Fibroblast of lung (primary cell): ENCODE data around the gene HDAC4. TPM values are rescaled to one million over a fixed set of nuclear protein-coding genes. Genes with fewer than 3 reads are reported as not detected.

Experiments used
- DNase-seq, 2 donors: peaks; one replicate each; pipeline versions ENCODE4 v3.0.0 to v3.0.0-alpha.2; 2010; ENCODE audit warnings: low read depth in 2 of 2
- H2AFZ ChIP-seq: 2 replicates; pipeline ENCODE4 v1.5.1; 2012; ENCODE audit warnings: low read length, control low read depth, inconsistent platforms
- H3K27ac ChIP-seq: 2 replicates; pipeline ENCODE4 v1.5.1; 2011; ENCODE audit warnings: low read length, control low read depth; ENCODE audit not compliant: insufficient read depth
- H3K27me3 ChIP-seq: 2 replicates; pipeline ENCODE4 v1.5.1; 2011; ENCODE audit warnings: mild to moderate bottlenecking, low read length; ENCODE audit not compliant: control insufficient read depth, insufficient read depth
- H3K36me3 ChIP-seq: 2 replicates; pipeline ENCODE4 v1.5.1; 2011; ENCODE audit warnings: low read length; ENCODE audit not compliant: control insufficient read depth, insufficient read depth
- H3K4me1 ChIP-seq: 2 replicates; pipeline ENCODE4 v1.5.1; 2011; ENCODE audit warnings: low read length; ENCODE audit not compliant: control insufficient read depth, insufficient read depth; ENCODE audit errors: extremely low read depth
- H3K4me2 ChIP-seq: 2 replicates; pipeline ENCODE4 v1.5.1; 2011; ENCODE audit warnings: low read length, control low read depth; ENCODE audit not compliant: insufficient read depth; ENCODE audit errors: extremely low read depth
- H3K4me3 ChIP-seq, 4 experiments: fragments of 200-600 bp in 1 of 4; sonication (generic) in 1 of 4; replicated peaks in 1 of 4; 2 replicates each; pipeline ENCODE4 v1.5.1; 2011 to 2016; ENCODE audit warnings: low read length in 4 of 4, low read depth in 3 of 4, mild to moderate bottlenecking in 3 of 4, control low read depth in 2 of 4, inconsistent platforms in 1 of 4, mixed read lengths in 1 of 4; ENCODE audit not compliant: insufficient read depth in 1 of 4; ENCODE audit errors: control extremely low read depth in 1 of 4
- H3K79me2 ChIP-seq: 2 replicates; pipeline ENCODE4 v1.5.1; 2012; ENCODE audit warnings: mild to moderate bottlenecking, low read length, inconsistent platforms; ENCODE audit not compliant: control insufficient read depth, insufficient read depth
- H3K9ac ChIP-seq: 2 replicates; pipeline ENCODE4 v1.5.1; 2011; ENCODE audit warnings: mild to moderate bottlenecking, low read length, control low read depth; ENCODE audit not compliant: insufficient read depth
- H3K9me3 ChIP-seq: 2 replicates; pipeline ENCODE4 v1.5.1; 2012; ENCODE audit warnings: low read depth, low read length; ENCODE audit not compliant: control insufficient read depth, insufficient read depth
- H4K20me1 ChIP-seq: 2 replicates; pipeline ENCODE4 v1.5.1; 2011; ENCODE audit warnings: low read length; ENCODE audit not compliant: control insufficient read depth, insufficient read depth; ENCODE audit errors: extremely low read depth
- CTCF ChIP-seq, 2 donors: IDR thresholded peaks in 1 of 2; conservative IDR thresholded peaks in 1 of 2; 1 replicate in 1 of 2; 2 replicates in 1 of 2; pipeline ENCODE4 v1.5.1; 2011 to 2012; ENCODE audit warnings: low read length in 2 of 2, control low read depth in 1 of 2, inconsistent platforms in 1 of 2, low read depth in 1 of 2, mild to moderate bottlenecking in 1 of 2
- EZH2 ChIP-seq: IDR thresholded peaks from 2 replicates; pipeline ENCODE4 v1.5.1; 2012; ENCODE audit warnings: low read length, control low read depth, mild to moderate bottlenecking; ENCODE audit errors: missing control alignments
- polyA plus RNA-seq, 2 donors: library from polyadenylated mRNA; depleted of rRNA in 1 of 2; stranded (reverse) in 1 of 2; unstranded in 1 of 2; fragments of >200 nt; gene quantifications; 2 replicates each; pipeline ENCODE4 v1.2.1, GENCODE V29; 2011 to 2012; ENCODE audit warnings: missing spikeins in 1 of 2
- total RNA-seq: library from RNA; depleted of rRNA; stranded (reverse); fragments of >200 nt; gene quantifications from 2 replicates; pipeline ENCODE4 v1.2.1, GENCODE V29; 2014

The HDAC4 gene
- total and polyA plus RNA-seq, 2 donors (not counting 1 experiment from before 2014, with no cell fraction given) = 7.4 to 19.8 TPM

GRCh38 chr2:239149501-239149900 is 251.3 kb downstream of the HDAC4 start:
- TF ChIP-seq CTCF (conservative IDR thresholded peaks at IDR 0.05 in 1 of 2, IDR thresholded peaks at IDR 0.05 in 1 of 2; ENCODE audit: low read depth in 1 of 2, low read length in 2 of 2) (no peak), EZH2 (no peak)
- Histone ChIP-seq H3K36me3 (peaks cover 2% of the 10 kb centered on the region), H3K4me3 (no peak overlapping the region), H3K4me2 (no peak overlapping the region), H3K79me2 (no peaks in the 10 kb centered on the region), H4K20me1 (no peaks in the 10 kb centered on the region), H3K27ac (no peak overlapping the region), H3K4me1 (no peaks in the 10 kb centered on the region), H3K9ac (no peak overlapping the region), H3K27me3 (no peaks in the 10 kb centered on the region), H2AFZ (no peak overlapping the region), H3K9me3 (no peaks in the 10 kb centered on the region)
- no peak for DNase-seq

GRCh38 chr2:239148495-239149200 is 252.2 kb downstream of the HDAC4 start:
- Histone ChIP-seq H3K4me2 (no peak overlapping the region), H3K79me2 (no peaks in the 10 kb centered on the region), H3K9ac (no peak overlapping the region), H3K4me1 (no peaks in the 10 kb centered on the region), H3K27me3 (no peaks in the 10 kb centered on the region), H4K20me1 (no peaks in the 10 kb centered on the region), H3K9me3 (no peaks in the 10 kb centered on the region), H3K36me3 (no peaks in the 10 kb centered on the region), H3K4me3 (no peak overlapping the region), H3K27ac (no peak overlapping the region), H2AFZ (no peak overlapping the region)
- TF ChIP-seq EZH2 (no peak), CTCF (conservative IDR thresholded peaks at IDR 0.05 in 1 of 2, IDR thresholded peaks at IDR 0.05 in 1 of 2; ENCODE audit: low read depth in 1 of 2, low read length in 2 of 2) (no peak)
- no peak for DNase-seq

- no peaks in the 10 kb centered on the region for H3K27me3 ChIP-seq
- no peaks in the 10 kb centered on the region for H4K20me1 ChIP-seq
- no peak overlapping the region for H3K4me3 ChIP-seq
- no peak overlapping the region for H3K4me2 ChIP-seq
- no peak overlapping the region for H3K27ac ChIP-seq
- H3K9ac ChIP-seq = no peak overlapping the region
- no peaks in the 10 kb centered on the region for H3K36me3 ChIP-seq
- H3K79me2 ChIP-seq = no peaks in the 10 kb centered on the region
- no peak for DNase-seq
- H2AFZ ChIP-seq = no peak overlapping the region
- TF ChIP-seq EZH2 = no peak
- H3K4me1 ChIP-seq = no peaks in the 10 kb centered on the region
- H3K9me3 ChIP-seq = no peaks in the 10 kb centered on the region
These were observed 253.4 kb downstream of the HDAC4 start for GRCh38 chr2:239147376-239147775.
